C4-2B (cell line): ENCODE results near the gene NNT.

Source experiments
- H3K27ac ChIP-seq: fragments of 450-650 bp; 2 replicates; pipeline ENCODE4 v1.5.1; 2017
- ZFX ChIP-seq: fragments of 450-650 bp; IDR thresholded peaks from 2 replicates; pipeline ENCODE4 v1.6.1; 2017
- TF ChIP-seq, protein P1 (sequence below): fragments of 450-650 bp; conservative IDR thresholded peaks from 2 replicates; pipeline ENCODE4 v1.5.1; 2017; ENCODE audit warnings: mild to moderate bottlenecking

Gene NNT

GRCh38 chr5:43604699-43605098 is 1.7 kb downstream of the NNT start:
- no peak overlapping the region for H3K27ac ChIP-seq
- TF ChIP-seq ZFX: no peak
- TF ChIP-seq, protein P1, sequence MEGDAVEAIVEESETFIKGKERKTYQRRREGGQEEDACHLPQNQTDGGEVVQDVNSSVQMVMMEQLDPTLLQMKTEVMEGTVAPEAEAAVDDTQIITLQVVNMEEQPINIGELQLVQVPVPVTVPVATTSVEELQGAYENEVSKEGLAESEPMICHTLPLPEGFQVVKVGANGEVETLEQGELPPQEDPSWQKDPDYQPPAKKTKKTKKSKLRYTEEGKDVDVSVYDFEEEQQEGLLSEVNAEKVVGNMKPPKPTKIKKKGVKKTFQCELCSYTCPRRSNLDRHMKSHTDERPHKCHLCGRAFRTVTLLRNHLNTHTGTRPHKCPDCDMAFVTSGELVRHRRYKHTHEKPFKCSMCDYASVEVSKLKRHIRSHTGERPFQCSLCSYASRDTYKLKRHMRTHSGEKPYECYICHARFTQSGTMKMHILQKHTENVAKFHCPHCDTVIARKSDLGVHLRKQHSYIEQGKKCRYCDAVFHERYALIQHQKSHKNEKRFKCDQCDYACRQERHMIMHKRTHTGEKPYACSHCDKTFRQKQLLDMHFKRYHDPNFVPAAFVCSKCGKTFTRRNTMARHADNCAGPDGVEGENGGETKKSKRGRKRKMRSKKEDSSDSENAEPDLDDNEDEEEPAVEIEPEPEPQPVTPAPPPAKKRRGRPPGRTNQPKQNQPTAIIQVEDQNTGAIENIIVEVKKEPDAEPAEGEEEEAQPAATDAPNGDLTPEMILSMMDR: no peak

DNA sequence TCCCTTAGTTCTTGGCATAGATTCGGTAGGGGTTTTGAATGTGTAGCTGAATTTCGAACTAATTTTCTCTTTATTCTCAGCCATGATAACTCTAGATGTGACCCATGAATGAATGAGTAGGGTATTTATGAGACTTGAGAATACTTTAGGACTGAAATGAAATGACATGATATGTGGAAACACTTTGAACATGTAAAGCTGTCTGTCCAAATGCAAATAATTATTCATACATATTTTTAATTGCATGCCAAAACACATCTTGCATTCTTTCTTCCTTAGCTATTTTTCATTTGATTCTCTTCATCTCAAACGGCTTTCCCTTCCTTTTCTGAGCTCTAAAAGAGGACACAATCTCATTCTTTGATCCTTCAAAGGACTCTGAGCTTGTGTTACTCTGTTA is 3.4 kb downstream of the NNT start:
- no peak for TF ChIP-seq ZFX
- TF ChIP-seq, protein P1: no peak
- no peak overlapping the region for H3K27ac ChIP-seq

GRCh38 chr5:43608406-43608805 is 5.4 kb downstream of the NNT start:
- H3K27ac ChIP-seq: no peak overlapping the region
- TF ChIP-seq ZFX: no peak
- TF ChIP-seq, protein P1: no peak

DNA sequence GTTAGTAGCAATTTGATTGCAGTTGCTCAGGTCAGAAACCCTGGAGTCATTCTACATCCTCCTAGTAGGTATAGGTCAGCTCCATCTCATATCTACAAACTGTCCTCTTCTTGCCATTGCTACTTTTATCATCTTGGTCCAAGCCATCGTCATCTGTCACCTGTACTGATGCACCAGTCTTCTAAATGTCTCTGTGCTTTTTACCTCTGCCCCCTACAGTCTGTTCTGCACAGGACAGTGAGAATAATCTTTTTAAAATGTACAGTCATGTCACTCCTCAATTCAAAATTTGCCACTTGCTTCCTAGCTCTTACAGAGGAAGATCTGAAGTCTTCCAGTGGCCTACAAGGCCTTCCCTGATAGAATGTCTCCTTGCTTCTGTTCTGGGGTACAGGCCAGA is 6.8 kb downstream of the NNT start:
- TF ChIP-seq ZFX: no peak
- TF ChIP-seq, protein P1: peak; percentile 48
- no peak overlapping the region for H3K27ac ChIP-seq

- no peak overlapping the region for H3K27ac ChIP-seq
- TF ChIP-seq, protein P1: no peak
These were observed 10.4 kb downstream of the NNT start for GRCh38 chr5:43613370-43613769.

GRCh38 chr5:43615445-43616184 is 12.6 kb downstream of the NNT start:
- TF ChIP-seq, protein P1: no peak
- TF ChIP-seq ZFX: no peak
- H3K27ac ChIP-seq: no peak overlapping the region

DNA sequence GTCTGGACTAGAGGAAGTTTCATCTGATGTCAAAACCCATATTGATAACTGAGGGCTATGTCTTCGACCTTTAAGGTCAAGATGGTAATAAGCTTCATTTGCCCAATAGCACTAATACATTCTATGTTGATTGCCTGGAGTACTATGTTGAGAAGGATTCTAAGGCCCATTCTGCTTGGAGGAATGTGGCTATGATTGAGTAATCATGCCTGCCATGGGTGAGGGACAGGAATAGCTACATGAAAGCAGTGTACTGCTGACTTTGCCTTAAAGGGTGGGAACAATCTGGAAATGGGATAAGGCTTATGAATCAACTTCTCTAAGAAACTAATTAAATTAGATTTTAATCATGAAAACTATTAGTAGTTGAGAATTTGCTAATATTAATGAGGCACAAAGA is 13.6 kb downstream of the NNT start:
- no peak for TF ChIP-seq ZFX
- TF ChIP-seq, protein P1: no peak
- H3K27ac ChIP-seq: no peak overlapping the region
